ENCODE measurements around the gene PTPRD. TPM values are rescaled to one million over a fixed set of nuclear protein-coding genes. Genes with fewer than 3 reads are reported as not detected.

PTPRD gene
- total RNA-seq, 1 donor from 2014 or later, result 136 TPM

DNA sequence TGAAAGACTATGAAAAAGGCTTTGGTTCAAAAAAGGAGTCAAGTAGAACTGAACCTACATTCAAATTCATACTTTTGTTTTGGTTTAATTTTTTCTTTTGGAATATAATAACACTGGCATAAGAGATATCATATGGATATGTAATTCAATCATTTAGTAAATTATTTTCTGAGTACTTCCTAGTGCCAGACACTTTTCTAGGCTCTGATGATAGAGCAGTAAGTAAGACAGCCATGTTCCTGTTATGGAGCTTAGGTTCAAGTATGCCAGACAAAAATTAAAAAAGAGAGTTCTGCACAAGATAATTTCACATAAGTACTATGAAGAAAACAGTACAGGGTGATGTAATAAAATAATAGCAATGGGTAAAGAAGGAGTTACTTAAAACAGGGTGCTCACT lies 1074.0 kb downstream of the PTPRD start:
- Histone ChIP-seq H3K4me2 (no peak overlapping the region), H3K27ac (no peak overlapping the region), H3K4me1 (peaks cover 18% of the 10 kb centered on the region), H3K9me3 (ENCODE audit: low read depth) (no peaks in the 10 kb centered on the region), H2AFZ (replicated peaks) (no peak overlapping the region), H3K27me3 (no peaks in the 10 kb centered on the region), H3K9ac (no peak overlapping the region), H3F3A (ENCODE audit: low read depth) (no peaks in the 10 kb centered on the region), H3K79me2 (ENCODE audit: low read depth) (no peaks in the 10 kb centered on the region), H4K20me1 (ENCODE audit: low read depth) (no peaks in the 10 kb centered on the region), H3K4me3 (no peak overlapping the region), H3K36me3 (no peaks in the 10 kb centered on the region)
- TF ChIP-seq, protein P1, sequence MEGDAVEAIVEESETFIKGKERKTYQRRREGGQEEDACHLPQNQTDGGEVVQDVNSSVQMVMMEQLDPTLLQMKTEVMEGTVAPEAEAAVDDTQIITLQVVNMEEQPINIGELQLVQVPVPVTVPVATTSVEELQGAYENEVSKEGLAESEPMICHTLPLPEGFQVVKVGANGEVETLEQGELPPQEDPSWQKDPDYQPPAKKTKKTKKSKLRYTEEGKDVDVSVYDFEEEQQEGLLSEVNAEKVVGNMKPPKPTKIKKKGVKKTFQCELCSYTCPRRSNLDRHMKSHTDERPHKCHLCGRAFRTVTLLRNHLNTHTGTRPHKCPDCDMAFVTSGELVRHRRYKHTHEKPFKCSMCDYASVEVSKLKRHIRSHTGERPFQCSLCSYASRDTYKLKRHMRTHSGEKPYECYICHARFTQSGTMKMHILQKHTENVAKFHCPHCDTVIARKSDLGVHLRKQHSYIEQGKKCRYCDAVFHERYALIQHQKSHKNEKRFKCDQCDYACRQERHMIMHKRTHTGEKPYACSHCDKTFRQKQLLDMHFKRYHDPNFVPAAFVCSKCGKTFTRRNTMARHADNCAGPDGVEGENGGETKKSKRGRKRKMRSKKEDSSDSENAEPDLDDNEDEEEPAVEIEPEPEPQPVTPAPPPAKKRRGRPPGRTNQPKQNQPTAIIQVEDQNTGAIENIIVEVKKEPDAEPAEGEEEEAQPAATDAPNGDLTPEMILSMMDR (IDR thresholded peaks at IDR 0.05), result no peak
- TF ChIP-seq EZH2 (IDR thresholded peaks at IDR 0.05), result no peak
- no peak for TF ChIP-seq EZH2phosphoT487 (IDR thresholded peaks at IDR 0.05)
- H3K4me3 Mint-ChIP-seq, result no peak overlapping the region
- H3K27ac Mint-ChIP-seq, result no peak overlapping the region
- no peaks in the 10 kb centered on the region for H3K9me3 Mint-ChIP-seq
- no peak for DNase-seq (ENCODE audit: low spot score)
- H3K36me3 Mint-ChIP-seq, result no peaks in the 10 kb centered on the region
- no peaks in the 10 kb centered on the region for H3K4me1 Mint-ChIP-seq
- H3K27me3 Mint-ChIP-seq (ENCODE audit: insufficient read depth, low read depth), result no peaks in the 10 kb centered on the region

GRCh38 chr9:9538356-9538755 lies 1074.4 kb downstream of the PTPRD start:
- no peak overlapping the region for H2AFZ ChIP-seq (replicated peaks)
- H3K36me3 ChIP-seq, result no peaks in the 10 kb centered on the region
- Mint-ChIP-seq H3K4me3 (no peak overlapping the region), H3K4me1 (no peaks in the 10 kb centered on the region), H3K27me3 (ENCODE audit: insufficient read depth, low read depth) (no peaks in the 10 kb centered on the region), H3K36me3 (no peaks in the 10 kb centered on the region), H3K27ac (no peak overlapping the region), H3K9me3 (no peaks in the 10 kb centered on the region)
- TF ChIP-seq, protein P1 (IDR thresholded peaks at IDR 0.05), result no peak
- no peak for TF ChIP-seq EZH2 (IDR thresholded peaks at IDR 0.05)
- TF ChIP-seq EZH2phosphoT487 (IDR thresholded peaks at IDR 0.05), result no peak
- no peak overlapping the region for H3K27ac ChIP-seq
- no peaks in the 10 kb centered on the region for H3K79me2 ChIP-seq (ENCODE audit: low read depth)
- peaks cover 18% of the 10 kb centered on the region for H3K4me1 ChIP-seq
- H3K27me3 ChIP-seq, result no peaks in the 10 kb centered on the region
- no peaks in the 10 kb centered on the region for H4K20me1 ChIP-seq (ENCODE audit: low read depth)
- H3K9ac ChIP-seq, result no peak overlapping the region
- no peaks in the 10 kb centered on the region for H3F3A ChIP-seq (ENCODE audit: low read depth)
- H3K9me3 ChIP-seq (ENCODE audit: low read depth), result no peaks in the 10 kb centered on the region
- no peak overlapping the region for H3K4me2 ChIP-seq
- no peak for DNase-seq (ENCODE audit: low spot score)
- H3K4me3 ChIP-seq, result no peak overlapping the region

- Mint-ChIP-seq H3K4me1 (peaks cover 3% of the 10 kb centered on the region), H3K27ac (no peak overlapping the region), H3K9me3 (no peaks in the 10 kb centered on the region), H3K27me3 (ENCODE audit: insufficient read depth, low read depth) (no peaks in the 10 kb centered on the region), H3K4me3 (no peak overlapping the region), H3K36me3 (no peaks in the 10 kb centered on the region)
- TF ChIP-seq, protein P1 (IDR thresholded peaks at IDR 0.05), result no peak
- TF ChIP-seq EZH2 (IDR thresholded peaks at IDR 0.05) (no peak), EZH2phosphoT487 (IDR thresholded peaks at IDR 0.05) (no peak)
- no peaks in the 10 kb centered on the region for H3F3A ChIP-seq (ENCODE audit: low read depth)
- no peak overlapping the region for H3K4me3 ChIP-seq
- H3K27ac ChIP-seq, result no peak overlapping the region
- peak; percentile 23 for DNase-seq (ENCODE audit: low spot score)
- no peaks in the 10 kb centered on the region for H3K9me3 ChIP-seq (ENCODE audit: low read depth)
- H2AFZ ChIP-seq (replicated peaks), result peak overlapping the region; percentile 70
- H3K4me1 ChIP-seq, result peaks cover 18% of the 10 kb centered on the region
- no peaks in the 10 kb centered on the region for H3K79me2 ChIP-seq (ENCODE audit: low read depth)
- no peaks in the 10 kb centered on the region for H3K36me3 ChIP-seq
- H3K9ac ChIP-seq, result no peak overlapping the region
- no peaks in the 10 kb centered on the region for H4K20me1 ChIP-seq (ENCODE audit: low read depth)
- H3K4me2 ChIP-seq, result peak overlapping the region; percentile 20
- H3K27me3 ChIP-seq, result no peaks in the 10 kb centered on the region
These were observed 1076.3 kb downstream of the PTPRD start for GRCh38 chr9:9536523-9536922.

Measured in neural progenitor cell (in vitro differentiated cells).